Right ventricle myocardium inferior (tissue), 1 donor: ENCODE measurements around the gene SLC44A5. TPM values are rescaled to one million over a fixed set of nuclear protein-coding genes. Genes with fewer than 3 reads are reported as not detected.
"Not testable (repeated sequence)": the region's sequence is repeated elsewhere in the genome, so short reads cannot be mapped to it uniquely, and the experiment has no call there.

Experiments
- ATAC-seq: fragments of 200-7000 bp; cut with Tn5 transposase; one replicate; pipeline ENCODE4 v1.9.1; 2020; ENCODE audit warnings: mild to moderate bottlenecking, moderate library complexity
- DNase-seq: peaks from one replicate; pipeline ENCODE4 v3.0.0; 2021; ENCODE audit errors: missing footprints
- intact Hi-C: fragments of 100-400 bp; cut with DNase I; formaldehyde crosslinking; loops from one replicate; pipeline ENCODE4 v1.11.0; 2022
- total RNA-seq: library from RNA; stranded (reverse); fragmentation: NEBNext Ultra II Directional; extraction: Animal tissue kit (Norgen Biotek cat#: 25700); gene quantifications from one replicate; pipeline ENCODE4 v1.2.1, GENCODE V29; 2021
- donor health status: DM: no; HTN: yes; CAD: no; lungs with severe emphysema.

SLC44A5 gene
- total RNA-seq, 1 donor from 2014 or later = 1.8 TPM

DNA sequence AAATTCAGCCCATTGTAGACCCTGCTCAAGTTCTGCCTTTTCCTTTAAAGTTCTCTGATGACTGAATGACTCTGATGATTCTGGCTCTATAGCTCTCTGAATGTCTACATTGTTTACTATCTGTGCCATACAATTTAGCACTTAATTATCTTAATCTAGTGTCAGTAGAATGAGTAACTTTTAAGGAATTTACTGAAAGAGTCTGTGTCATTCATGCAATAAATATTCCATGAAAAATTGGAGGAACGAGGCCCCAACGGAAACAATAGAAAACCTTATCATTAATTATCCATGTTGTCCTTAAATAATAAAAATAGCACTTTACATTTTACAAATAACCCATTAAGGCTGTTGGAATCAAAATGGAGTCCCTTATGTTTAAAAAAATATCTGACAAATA, 77.8 kb downstream of the SLC44A5 start:
- intact Hi-C loops = no loop called here
- no peak for ATAC-seq

GRCh38 chr1:75531570-75531969, 79.3 kb downstream of the SLC44A5 start:
- ATAC-seq (no peak), DNase-seq (no peak)
- intact Hi-C loops = no loop called here

More for the DNA sequence above, 77.8 kb downstream of the SLC44A5 start:
- no peak for DNase-seq

- ATAC-seq (no peak), DNase-seq (no peak)
- intact Hi-C loops = no loop called here
Measured at GRCh38 chr1:75529488-75529887, 81.4 kb downstream of the SLC44A5 start.

GRCh38 chr1:75528001-75528400, 82.9 kb downstream of the SLC44A5 start:
- intact Hi-C loops = no loop called here
- no peak for ATAC-seq
- no peak for DNase-seq

DNA sequence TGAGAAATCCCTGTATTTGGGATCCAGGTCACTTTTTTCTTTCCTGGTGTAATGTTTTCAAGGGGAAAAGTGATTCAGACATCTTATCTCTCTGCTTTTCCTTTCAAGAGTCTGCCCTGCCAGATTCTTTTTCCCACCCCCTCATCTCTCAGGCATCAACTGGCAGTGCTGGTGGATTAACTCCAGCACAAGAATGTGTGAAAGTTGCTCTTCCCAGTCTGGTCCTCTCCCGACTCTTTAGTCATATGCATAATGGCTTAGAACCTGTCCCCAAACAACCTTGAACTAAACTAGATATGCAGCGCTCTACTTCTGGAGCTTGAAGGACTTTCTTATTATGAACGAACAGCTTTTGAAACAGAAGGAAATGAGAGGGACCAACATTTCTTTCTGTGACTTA, 88.5 kb downstream of the SLC44A5 start:
- DNase-seq = no peak
- ATAC-seq = no peak
- intact Hi-C loops = no loop called here

DNA sequence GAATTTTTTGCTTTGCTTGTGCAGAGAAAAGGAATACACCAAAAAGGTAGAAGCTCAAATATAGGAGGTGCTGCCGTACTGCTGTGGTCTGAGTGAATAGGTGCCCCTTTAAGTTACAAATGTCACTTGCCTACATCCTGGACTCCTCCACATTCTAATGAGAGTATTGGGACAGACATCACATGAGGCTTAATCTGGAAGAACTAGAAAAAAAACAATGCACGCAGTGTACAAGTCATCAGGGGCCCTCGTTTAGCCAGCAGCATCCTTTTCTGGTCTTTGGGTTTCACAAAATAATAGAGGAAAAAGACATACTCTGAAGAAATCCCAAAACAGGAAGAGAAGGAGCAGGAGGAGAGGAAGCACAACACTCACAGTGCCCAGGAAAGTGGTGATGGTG, 89.3 kb downstream of the SLC44A5 start:
- intact Hi-C loops = no loop called here
- no peak for DNase-seq
- no peak for ATAC-seq

- intact Hi-C loops = no loop called here
- no peak for ATAC-seq
Measured at GRCh38 chr1:75520862-75521475, 89.9 kb downstream of the SLC44A5 start.

DNA sequence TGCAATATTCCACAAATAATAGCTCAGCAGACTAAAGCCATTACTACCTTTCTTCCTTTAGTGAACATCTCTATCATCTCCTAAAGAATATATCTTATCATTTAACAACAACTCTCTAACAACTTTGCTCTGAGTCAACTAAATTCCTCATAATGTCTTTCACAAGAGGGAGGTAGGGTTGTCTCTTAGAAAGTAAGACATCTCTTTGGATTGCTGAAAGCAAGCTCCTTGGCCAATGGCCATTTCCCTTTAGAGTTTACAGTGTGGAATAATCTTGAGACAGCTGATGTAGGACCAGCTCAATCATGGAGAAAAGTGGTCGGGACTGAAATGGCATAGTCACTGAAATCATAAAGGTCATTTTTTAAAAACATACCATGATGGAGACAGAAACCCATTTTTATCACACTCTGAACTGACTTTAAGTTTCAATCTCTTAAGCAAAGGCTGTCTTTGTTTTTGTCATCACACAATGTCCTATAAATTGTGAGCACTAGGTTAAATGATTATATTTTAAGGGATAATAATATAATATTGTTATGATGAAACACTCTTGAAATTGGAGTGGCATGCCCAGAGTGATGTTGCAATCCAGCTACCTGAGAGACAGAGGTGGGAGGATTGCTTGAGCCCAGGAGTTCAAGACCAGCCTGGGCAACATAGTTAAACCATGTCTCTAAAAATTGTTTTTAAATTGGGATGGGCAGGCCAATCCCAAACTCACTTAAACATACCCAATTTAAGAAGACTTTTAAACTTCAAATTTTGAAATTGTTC, 91.1 kb downstream of the SLC44A5 start:
- intact Hi-C loops = no loop called here
- DNase-seq (no peak), ATAC-seq (no peak)

More at GRCh38 chr1:75520862-75521475, 89.9 kb downstream of the SLC44A5 start:
- DNase-seq = no peak

DNA sequence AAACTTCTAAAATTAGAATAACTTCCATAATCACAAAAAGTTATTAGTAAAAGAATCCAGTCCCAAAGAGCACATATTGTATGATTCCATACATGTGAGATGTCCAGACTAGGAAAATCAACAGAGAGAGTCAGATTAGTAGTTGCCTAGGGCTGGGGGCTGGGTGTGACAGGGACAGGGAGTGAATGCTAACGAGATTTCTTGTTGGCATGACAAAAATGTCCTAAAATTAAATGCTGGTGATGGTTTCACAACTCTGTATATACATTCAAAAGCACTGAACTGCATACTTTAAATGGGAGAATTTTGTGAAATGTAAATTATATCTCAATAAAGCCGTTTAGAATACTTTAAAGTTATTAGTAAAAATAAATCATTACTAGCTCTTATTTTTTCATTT, 92.2 kb downstream of the SLC44A5 start:
- DNase-seq (no peak), ATAC-seq (no peak)
- intact Hi-C loops = no loop called here

DNA sequence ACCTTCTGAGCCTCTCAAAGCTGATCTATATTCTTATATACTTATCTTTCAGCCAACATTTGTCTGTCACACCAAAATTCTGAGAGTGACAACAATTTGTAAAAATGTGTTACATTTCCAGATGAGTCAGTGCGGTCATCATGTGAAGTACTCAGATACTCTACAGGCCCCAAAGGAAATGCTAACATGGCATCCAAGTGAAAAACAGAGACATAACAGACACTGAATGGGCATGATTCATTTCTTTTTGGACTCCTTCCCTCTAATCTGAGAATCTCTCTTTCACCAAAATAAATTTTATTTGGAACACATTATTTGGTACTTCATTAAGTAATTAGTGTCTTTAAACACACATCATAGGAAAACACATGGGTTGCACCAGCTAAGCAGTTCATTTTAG, 96.6 kb downstream of the SLC44A5 start:
- no peak for ATAC-seq
- intact Hi-C loops = no loop called here
- DNase-seq = no peak

- DNase-seq = no peak
- intact Hi-C loops = no loop called here
- no peak for ATAC-seq
Measured at GRCh38 chr1:75506976-75507375, 103.9 kb downstream of the SLC44A5 start.

DNA sequence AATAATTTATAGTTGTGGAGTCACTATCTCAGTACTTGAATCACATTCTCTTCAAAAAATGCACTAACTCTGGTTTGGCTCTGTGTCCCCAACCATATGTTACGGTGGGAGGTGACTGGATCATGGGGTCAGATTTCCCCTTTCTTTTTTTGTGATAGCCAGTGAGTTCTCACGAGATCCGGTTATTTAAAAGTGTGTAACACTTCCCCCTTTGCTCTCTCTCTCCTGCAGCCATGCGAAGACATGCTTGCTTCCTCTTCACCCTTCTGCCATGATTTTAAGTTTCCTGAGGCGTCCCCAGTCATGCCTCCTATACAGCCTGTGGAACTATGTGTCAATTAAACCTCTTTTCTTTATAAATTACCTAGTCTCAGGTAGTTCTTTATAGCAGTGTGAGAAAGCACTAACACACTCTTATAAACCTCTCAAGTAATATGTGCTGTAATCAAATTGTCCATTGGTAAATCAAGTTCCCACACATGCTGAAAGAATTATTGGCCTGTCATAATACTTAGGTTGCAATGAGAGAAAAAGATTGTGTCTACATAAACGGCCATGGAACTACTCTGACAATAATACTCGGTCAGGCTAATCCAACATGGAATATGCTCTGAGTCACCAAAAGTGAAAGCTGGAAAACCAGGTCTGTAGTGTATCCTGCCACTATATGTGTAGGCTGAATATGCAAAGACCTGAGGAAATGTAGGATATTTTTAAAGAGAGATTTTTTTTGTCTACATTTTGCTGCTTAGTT, 107.5 kb downstream of the SLC44A5 start:
- intact Hi-C loops = no loop called here
- DNase-seq (no peak), ATAC-seq (no peak)

GRCh38 chr1:75502776-75503175, 108.1 kb downstream of the SLC44A5 start:
- no peak for DNase-seq
- intact Hi-C loops = no loop called here
- no peak for ATAC-seq

- DNase-seq = no peak
- intact Hi-C loops = no loop called here
- no peak for ATAC-seq
Measured at GRCh38 chr1:75501577-75502295, 109.2 kb downstream of the SLC44A5 start.

DNA sequence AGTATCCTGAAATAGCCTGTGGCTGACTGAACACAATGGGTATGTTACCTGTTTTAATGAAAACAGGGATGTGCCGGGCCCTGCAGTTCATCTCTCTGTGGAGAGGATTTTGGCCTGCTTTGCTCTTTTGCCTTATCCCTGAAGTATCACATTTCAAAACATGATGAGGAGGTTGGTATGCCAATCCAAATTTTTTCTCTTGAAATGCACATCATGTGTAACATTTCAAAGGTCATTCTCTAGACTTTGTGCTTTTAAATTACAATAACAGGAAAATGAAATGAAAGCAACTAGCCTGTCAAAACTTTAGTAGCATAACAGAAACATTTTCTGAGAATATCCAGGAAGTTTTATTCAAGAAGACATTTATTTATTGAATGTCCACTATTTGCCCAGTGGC, 118.9 kb downstream of the SLC44A5 start:
- no peak for DNase-seq
- no peak for ATAC-seq
- intact Hi-C loops = no loop called here

- intact Hi-C loops = no loop called here
Measured at GRCh38 chr1:75487399-75487798, 123.5 kb downstream of the SLC44A5 start.

DNA sequence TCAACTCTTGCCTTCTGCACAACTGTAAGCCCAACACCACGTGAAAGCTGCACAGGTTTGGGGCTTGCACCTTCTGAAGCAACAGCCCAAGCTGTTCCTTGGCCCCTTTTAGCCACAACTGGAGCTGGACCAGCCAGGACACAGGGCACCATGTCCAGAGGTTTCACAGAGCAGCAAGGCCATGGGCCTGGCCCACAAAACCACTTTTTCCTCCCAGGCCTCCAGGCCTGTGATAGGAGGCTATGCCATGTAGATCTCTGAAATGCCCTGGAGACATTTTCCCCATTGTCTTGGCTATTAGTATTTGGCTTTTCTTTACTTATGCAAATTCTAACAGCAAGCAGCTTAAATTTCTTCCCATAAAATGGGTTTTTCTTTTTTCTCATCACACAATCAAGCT, 126.1 kb downstream of the SLC44A5 start:
- ATAC-seq (no peak), DNase-seq (no peak)
- intact Hi-C loops = no loop called here

More at GRCh38 chr1:75487399-75487798, 123.5 kb downstream of the SLC44A5 start:
- DNase-seq (no peak), ATAC-seq (no peak)

DNA sequence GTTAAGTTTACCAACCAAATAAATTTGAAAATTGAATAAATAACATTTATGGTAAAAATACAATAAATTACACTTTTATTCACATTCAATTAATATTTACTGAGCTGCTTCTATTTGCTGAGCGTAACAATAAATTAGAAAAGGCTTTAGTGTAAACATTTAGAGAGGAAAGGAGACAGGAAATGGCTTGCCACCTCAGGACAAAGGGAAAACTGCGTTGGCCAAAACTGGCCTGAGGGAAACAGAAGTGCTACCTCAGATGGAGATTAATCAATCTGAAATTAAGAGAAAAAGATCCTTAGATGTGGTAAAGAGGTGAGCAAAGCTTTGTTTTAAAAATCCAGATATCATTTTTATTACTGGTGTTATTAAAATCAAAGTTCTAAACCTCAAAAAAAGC, 128.0 kb downstream of the SLC44A5 start:
- DNase-seq = no peak
- intact Hi-C loops = no loop called here
- ATAC-seq = no peak

DNA sequence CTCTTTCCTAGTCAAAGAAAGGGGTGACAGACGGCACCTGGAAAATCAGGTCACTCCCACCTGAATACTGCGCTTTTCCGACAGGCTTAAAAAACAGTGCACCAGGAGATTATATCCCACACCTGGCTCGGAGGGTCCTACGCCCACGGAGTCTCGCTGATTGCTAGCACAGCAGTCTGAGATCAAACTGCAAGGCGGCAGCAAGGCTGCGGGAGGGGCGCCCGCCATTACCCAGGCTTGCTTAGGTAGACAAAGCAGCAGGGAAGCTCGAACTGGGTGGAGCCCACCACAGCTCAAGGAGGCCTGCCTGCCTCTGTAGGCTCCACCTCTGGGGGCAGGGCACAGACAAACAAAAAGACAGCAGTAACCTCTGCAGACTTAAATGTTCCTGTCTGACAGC, 134.4 kb downstream of the SLC44A5 start:
- ATAC-seq, DNase-seq, intact Hi-C loops: not testable (repeated sequence)
